T-helper 22 cell (primary cell): ENCODE results near the gene LAMB4.

ENCODE experiments used
- DNase-seq: peaks from one replicate; pipeline ENCODE4 v3.0.0-alpha.2; 2020; ENCODE audit warnings: low read depth

Gene LAMB4

GRCh38 chr7:108079648-108080591 lies 50.2 kb downstream of the LAMB4 start:
- no peak for DNase-seq

DNA sequence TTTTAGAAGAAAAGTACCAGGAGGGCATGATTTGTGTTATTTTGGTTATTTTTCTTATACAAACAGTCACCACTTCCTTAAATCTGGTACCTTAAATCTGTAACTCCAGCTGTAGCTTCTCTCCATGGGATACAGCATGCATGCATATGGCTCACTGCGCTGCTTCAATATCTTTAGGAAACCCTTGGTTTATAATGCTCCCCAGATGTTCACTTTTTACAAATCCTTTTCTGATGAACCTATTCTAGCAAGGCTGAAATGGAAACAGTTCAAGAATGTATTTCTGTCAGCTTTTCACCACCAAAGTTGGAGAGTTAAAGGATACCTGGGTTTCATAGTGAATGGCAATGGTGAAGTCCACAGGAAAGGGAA lies 50.9 kb downstream of the LAMB4 start:
- DNase-seq: no peak

GRCh38 chr7:108078691-108079090 lies 51.5 kb downstream of the LAMB4 start:
- DNase-seq: no peak

- no peak for DNase-seq
These were observed 51.9 kb downstream of the LAMB4 start for GRCh38 chr7:108078211-108078673.

- no peak for DNase-seq
These were observed 52.5 kb downstream of the LAMB4 start for GRCh38 chr7:108077709-108078108.

- no peak for DNase-seq
These were observed 54.0 kb downstream of the LAMB4 start for GRCh38 chr7:108076156-108076555.

GRCh38 chr7:108073305-108074070 lies 56.7 kb downstream of the LAMB4 start:
- no peak for DNase-seq

DNA sequence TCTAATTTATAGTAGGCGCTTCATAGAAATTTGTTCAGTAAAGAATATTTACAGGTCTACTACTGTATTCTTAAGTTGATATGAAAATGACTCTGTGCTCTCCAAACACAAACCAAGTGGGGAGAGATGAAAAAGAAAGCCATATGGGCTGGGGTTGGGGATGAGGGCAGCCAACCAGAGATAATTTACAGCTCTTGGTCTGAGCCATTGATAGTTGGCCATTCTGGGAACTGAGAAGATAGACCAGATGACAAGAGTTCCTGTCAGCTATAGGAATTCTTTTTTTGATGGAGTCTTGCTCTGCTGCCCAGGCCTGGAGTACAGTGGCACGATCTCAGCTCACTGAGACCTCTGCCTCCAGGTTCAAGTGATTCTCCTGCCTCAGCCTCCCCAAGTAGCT lies 57.4 kb downstream of the LAMB4 start:
- no peak for DNase-seq

- no peak for DNase-seq
These were observed 58.0 kb downstream of the LAMB4 start for GRCh38 chr7:108072116-108072515.

DNA sequence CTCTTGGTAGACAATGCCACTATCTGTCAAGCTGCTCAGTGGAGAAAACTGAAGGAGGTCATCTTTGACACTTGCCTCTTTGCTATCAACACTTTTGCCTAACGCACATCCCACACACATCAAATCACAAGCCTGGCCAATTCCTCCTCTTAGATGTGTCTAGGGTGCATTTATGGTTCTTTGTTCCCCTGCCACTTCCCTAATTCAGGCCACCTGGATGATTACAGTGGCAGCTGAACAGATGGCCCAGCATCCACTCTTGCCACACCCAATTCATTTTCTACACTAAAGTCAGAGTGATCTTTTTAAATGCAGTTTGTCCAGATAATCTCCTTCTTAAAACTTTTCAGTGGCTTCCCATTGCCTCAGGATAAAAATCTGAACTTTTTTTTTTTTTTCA lies 58.6 kb downstream of the LAMB4 start:
- no peak for DNase-seq

GRCh38 chr7:108069646-108070045 lies 60.5 kb downstream of the LAMB4 start:
- DNase-seq: no peak

GRCh38 chr7:108067844-108068243 lies 62.3 kb downstream of the LAMB4 start:
- DNase-seq: no peak

DNA sequence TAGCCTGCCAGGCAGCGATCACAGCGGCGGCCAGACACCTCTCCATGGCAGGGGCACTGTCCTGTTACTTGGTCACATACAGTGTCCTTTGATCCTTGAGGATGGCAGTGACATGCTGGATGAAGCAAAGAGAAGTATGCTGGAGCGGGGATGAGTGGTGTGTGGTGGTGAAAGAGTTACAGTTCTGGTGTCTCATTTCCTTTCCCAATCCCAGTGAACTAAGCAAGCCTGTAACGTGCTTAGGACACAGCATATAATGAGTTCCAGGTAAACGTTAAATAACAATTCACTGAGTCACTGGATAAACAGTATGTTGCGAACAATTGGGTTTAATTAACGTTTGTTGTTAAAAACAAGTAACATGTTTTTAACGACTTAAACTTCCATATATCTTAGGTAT lies 63.7 kb downstream of the LAMB4 start:
- no peak for DNase-seq

GRCh38 chr7:108063520-108063933 lies 66.6 kb downstream of the LAMB4 start:
- no peak for DNase-seq

DNA sequence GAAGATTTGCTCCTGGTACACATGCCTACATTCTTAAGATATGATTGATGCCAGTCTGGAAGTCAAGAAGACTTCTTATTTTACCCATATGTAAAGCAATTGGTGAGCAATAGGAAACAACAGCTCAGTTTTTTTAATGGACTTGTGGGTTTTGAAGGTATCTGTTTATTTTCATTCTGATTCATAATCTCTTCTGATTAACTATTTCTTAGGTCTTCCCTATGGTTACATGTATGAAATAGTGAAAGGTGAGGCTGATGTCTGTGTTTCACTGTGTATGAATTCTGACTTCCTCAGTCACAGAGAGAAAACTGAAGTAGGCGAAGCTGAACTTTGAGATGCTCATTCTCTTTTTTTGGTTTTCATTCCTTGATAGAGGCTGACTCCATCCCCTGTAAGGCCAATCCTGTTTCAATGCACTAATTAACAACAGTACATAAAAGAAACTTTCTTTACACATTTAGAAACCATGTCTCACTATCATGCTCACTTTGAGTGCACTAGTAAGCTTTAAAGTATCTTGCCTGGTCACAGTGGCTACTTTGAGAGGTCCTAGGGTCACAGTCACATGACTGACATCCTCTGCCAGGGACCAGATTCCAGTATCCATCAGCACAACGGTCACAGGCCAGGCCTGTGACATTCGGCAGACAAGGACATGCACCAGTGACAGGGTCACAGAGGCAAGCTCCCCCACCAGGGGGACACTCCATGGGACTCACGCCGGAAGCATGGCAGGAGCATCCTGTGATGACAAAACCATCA lies 67.7 kb downstream of the LAMB4 start:
- no peak for DNase-seq

- no peak for DNase-seq
These were observed 70.6 kb downstream of the LAMB4 start for GRCh38 chr7:108059526-108059925.

GRCh38 chr7:108057951-108058481 lies 72.1 kb downstream of the LAMB4 start:
- no peak for DNase-seq

DNA sequence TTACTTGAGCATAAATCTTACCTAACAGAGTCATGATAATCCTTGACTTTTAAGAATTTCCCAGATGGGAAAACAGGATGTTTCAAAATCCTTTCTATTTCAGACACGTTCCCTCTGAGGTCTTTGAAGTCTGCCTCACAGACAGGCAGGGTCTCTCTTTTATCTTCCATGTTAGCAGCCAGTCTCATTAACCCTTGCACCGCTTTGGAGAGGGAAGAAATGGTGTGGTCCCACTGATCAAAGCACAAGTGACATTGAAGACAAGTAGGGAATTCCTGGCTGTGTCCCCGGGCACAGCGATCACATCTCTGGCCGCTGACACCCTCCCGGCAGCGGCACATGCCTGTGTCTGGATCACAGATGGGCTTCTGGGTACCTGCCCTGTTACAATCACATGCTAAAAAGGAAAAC lies 74.5 kb downstream of the LAMB4 start:
- no peak for DNase-seq

DNA sequence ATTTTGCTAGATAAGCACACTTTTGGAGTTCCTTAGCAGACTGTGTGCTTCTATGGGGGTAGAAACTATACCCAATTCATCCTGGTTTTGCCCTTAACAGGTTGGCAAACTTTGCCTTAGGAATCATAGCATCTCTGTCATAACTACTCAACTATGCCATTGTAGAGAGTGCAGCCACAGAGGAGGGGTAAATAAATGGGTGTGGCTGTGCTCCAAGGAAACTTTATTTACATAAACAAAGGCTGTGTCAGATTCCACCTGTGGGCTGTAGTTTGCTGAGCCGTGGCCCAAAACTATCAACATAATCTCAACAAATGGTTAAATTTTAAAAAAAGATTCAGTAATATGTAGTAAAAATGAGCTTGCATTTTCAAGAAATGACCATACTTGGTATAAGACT lies 75.6 kb downstream of the LAMB4 start:
- DNase-seq: no peak

DNA sequence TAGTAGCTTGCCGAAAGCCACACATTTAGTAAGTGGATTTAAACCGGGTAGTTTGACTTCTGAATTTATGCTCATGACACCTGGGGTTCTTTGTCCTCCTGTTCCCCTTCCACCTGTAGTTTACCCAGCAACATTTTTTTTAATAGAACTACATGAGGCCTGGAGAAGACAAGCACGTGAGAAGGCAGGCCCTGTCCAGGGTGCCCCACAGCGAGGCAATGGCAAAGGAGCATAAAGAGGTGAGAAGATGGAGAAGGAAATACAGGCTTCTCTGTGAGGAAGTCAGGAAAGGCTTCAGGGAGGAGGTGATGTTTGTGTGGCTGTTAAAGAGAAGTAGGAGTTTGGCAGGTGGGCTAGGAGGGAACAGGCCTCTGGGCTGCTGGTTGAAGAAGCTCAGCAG lies 76.9 kb downstream of the LAMB4 start:
- DNase-seq: no peak

DNA sequence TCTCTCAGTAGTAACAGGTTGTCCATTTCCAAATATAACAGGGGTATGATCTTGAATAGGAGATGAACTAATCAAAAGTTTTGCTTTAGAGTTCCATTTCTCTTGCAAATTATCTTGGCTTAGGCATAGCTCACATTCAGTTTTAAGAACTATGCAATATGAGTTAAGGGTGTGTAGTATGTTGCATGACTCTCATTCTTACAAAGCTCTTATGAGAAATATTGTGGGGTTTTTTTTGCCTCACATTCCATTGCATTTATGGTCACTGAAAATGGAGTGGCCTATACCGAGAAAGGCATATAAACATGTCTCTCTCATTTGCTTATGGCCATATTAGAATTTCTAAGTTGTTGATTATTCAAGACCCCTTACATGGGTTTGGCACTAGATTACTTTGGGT lies 78.7 kb downstream of the LAMB4 start:
- DNase-seq: no peak

- no peak for DNase-seq
These were observed 80.2 kb downstream of the LAMB4 start for GRCh38 chr7:108049962-108050361.
